ENCODE results near the gene DDO. TPM values are rescaled to one million over a fixed set of nuclear protein-coding genes. Genes with fewer than 3 reads are reported as not detected.
A peak's percentile ranks its signal among the peaks of the same experiment; 100 is the strongest.

Gene DDO
- total RNA-seq, 2 experiments from 2014 or later: not detected

DNA sequence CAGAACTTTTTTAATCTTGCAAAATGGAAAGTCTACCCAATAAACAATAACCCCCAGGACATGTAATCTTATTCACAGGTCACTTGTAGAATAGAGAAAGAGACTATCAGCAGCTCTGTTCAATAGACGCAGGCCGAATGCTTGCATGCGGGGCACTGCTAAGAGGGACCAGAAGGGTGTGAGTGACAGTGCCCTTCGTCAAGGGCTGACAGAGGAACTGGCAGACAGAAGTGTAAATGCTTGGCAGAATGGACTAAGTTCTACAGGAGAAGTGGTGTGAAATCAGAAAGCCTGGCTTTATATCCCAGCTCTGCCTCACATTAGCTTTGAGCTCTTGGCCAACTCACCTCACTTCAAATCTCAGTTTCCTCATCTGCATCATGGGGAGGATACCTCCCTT lies 21.0 kb downstream of the DDO start:
- no peaks in the 10 kb centered on the region for H3K36me3 ChIP-seq (ENCODE audit: insufficient read depth, low read length)
- no peaks in the 10 kb centered on the region for H3K27me3 Mint-ChIP-seq
- intact Hi-C loops (cut with DNase I, micrococcal nuclease): loop anchor here (5.0 kb wide), 2 partner anchors 357 to 1852 kb away; no protein-coding TSS in a partner anchor
- no peaks in the 10 kb centered on the region for H3K27me3 ChIP-seq (ENCODE audit: control insufficient read depth in 1 of 2, insufficient read depth in 2 of 2, low read length in 2 of 2)
- no peak overlapping the region for H3K27ac Mint-ChIP-seq
- TF ChIP-seq, protein P1, sequence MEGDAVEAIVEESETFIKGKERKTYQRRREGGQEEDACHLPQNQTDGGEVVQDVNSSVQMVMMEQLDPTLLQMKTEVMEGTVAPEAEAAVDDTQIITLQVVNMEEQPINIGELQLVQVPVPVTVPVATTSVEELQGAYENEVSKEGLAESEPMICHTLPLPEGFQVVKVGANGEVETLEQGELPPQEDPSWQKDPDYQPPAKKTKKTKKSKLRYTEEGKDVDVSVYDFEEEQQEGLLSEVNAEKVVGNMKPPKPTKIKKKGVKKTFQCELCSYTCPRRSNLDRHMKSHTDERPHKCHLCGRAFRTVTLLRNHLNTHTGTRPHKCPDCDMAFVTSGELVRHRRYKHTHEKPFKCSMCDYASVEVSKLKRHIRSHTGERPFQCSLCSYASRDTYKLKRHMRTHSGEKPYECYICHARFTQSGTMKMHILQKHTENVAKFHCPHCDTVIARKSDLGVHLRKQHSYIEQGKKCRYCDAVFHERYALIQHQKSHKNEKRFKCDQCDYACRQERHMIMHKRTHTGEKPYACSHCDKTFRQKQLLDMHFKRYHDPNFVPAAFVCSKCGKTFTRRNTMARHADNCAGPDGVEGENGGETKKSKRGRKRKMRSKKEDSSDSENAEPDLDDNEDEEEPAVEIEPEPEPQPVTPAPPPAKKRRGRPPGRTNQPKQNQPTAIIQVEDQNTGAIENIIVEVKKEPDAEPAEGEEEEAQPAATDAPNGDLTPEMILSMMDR (IDR thresholded peaks at IDR 0.05): no peak
- H3K36me3 Mint-ChIP-seq (ENCODE audit: low read depth): no peaks in the 10 kb centered on the region
- DNase-seq: no peak
- ChIA-PET POLR2A (interaction anchor here (0.7 kb wide), 1 partner anchor 9 kb away, joined by 3 read pairs; no protein-coding TSS in a partner anchor), CTCF (no interaction called here)
- H3K4me3 ChIP-seq (ENCODE audit: low read length): no peak overlapping the region
- no peak overlapping the region for H3K4me3 Mint-ChIP-seq
- H3K4me1 ChIP-seq (ENCODE audit: insufficient read depth, low read length): peaks cover 5% of the 10 kb centered on the region
- H3K9me3 ChIP-seq (ENCODE audit: control insufficient read depth in 1 of 2, insufficient read depth in 1 of 2, low read length in 2 of 2): no peaks in the 10 kb centered on the region
- H3K27ac ChIP-seq (ENCODE audit: low read depth in 1 of 2, low read length in 2 of 2): no peak overlapping the region
- ATAC-seq (ENCODE audit: poor library complexity): no peak
- H3K4me1 Mint-ChIP-seq (ENCODE audit: low read depth): peaks cover 17% of the 10 kb centered on the region
- H3K9me3 Mint-ChIP-seq: no peaks in the 10 kb centered on the region

DNA sequence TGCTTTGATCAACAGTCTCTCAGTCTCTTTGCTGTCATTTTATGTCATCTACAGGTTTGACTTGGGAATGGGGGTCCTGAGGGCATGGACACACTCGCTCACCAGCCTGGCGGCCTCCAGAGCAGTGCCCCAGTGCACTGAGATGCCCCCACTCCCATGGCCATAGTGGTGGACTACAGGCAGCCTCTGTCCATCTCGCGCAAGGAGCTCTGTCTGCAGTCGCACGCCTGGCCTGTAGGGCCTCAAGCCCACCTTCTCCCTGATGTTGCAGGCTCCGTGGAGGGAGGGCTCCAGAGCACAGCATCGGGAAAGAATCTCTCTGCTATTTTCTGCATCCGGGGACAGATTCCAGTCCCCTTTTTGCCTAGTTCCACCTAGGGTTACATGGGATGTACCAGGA lies 22.6 kb downstream of the DDO start:
- Histone ChIP-seq H3K4me3 (ENCODE audit: low read length) (no peak overlapping the region), H3K4me1 (ENCODE audit: insufficient read depth, low read length) (peaks cover 5% of the 10 kb centered on the region), H3K27ac (ENCODE audit: low read depth in 1 of 2, low read length in 2 of 2) (no peak overlapping the region), H3K36me3 (ENCODE audit: insufficient read depth, low read length) (no peaks in the 10 kb centered on the region), H3K27me3 (ENCODE audit: control insufficient read depth in 1 of 2, insufficient read depth in 2 of 2, low read length in 2 of 2) (no peaks in the 10 kb centered on the region), H3K9me3 (ENCODE audit: control insufficient read depth in 1 of 2, insufficient read depth in 1 of 2, low read length in 2 of 2) (no peaks in the 10 kb centered on the region)
- Mint-ChIP-seq H3K4me3 (no peak overlapping the region), H3K9me3 (no peaks in the 10 kb centered on the region), H3K27ac (no peak overlapping the region), H3K36me3 (ENCODE audit: low read depth) (no peaks in the 10 kb centered on the region), H3K27me3 (no peaks in the 10 kb centered on the region), H3K4me1 (ENCODE audit: low read depth) (peaks cover 27% of the 10 kb centered on the region)
- ChIA-PET CTCF (interaction anchor here (1.5 to 3.4 kb wide), 3 partner anchors 11 to 1205 kb away, joined by 4 to 17 read pairs (median 5); no protein-coding TSS in a partner anchor), POLR2A (no interaction called here)
- DNase-seq (no peak), ATAC-seq (ENCODE audit: poor library complexity) (no peak)
- intact Hi-C loops (cut with DNase I, micrococcal nuclease): loop anchor here (5.0 kb wide), 2 partner anchors 355 to 1850 kb away; no protein-coding TSS in a partner anchor
- TF ChIP-seq, protein P1 (IDR thresholded peaks at IDR 0.05): no peak

DNA sequence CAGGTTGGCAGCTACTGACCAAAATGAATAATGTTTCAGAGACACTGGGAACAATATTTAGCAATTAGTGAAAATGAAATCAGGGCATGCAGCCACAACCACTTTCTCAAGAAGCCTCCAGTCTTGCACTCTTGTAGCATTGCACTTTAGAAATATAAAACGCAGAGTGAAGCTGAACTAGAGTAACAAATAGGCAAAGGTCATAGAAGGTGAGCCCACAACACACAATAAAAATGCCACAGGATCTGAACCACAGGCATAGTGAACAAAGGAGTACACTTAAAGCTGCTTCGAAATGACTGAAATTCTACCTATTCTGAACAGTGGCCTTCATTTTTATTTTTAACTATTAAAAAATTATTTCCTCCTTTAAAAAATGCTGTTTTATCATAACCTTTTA lies 25.0 kb downstream of the DDO start:
- ATAC-seq (ENCODE audit: poor library complexity) (peak; percentile 50), DNase-seq (no peak)
- H3K27me3 Mint-ChIP-seq: no peaks in the 10 kb centered on the region
- H3K4me1 Mint-ChIP-seq (ENCODE audit: low read depth): peaks cover 27% of the 10 kb centered on the region
- Histone ChIP-seq H3K27me3 (ENCODE audit: control insufficient read depth in 1 of 2, insufficient read depth in 2 of 2, low read length in 2 of 2) (no peaks in the 10 kb centered on the region), H3K9me3 (ENCODE audit: control insufficient read depth in 1 of 2, insufficient read depth in 1 of 2, low read length in 2 of 2) (no peaks in the 10 kb centered on the region), H3K36me3 (ENCODE audit: insufficient read depth, low read length) (no peaks in the 10 kb centered on the region), H3K4me3 (ENCODE audit: low read length) (no peak overlapping the region), H3K4me1 (ENCODE audit: insufficient read depth, low read length) (peaks cover 5% of the 10 kb centered on the region), H3K27ac (ENCODE audit: low read depth in 1 of 2, low read length in 2 of 2) (no peak overlapping the region)
- no peaks in the 10 kb centered on the region for H3K36me3 Mint-ChIP-seq (ENCODE audit: low read depth)
- TF ChIP-seq, protein P1 (IDR thresholded peaks at IDR 0.05): no peak
- intact Hi-C loops (cut with DNase I, micrococcal nuclease): loop anchor here (2.0 to 5.0 kb wide), 4 partner anchors 212 to 1848 kb away; partner anchors contain the start of gene WASF1 (in 1 of the 2)
- ChIA-PET CTCF (interaction anchor here (0.5 to 3.4 kb wide), 4 partner anchors 190 to 1226 kb away, joined by 3 to 17 read pairs (median 4); no protein-coding TSS in a partner anchor), POLR2A (interaction anchor here (1.1 to 2.8 kb wide), 6 partner anchors 24 to 1008 kb away, joined by 3 to 14 read pairs (median 10); partner anchors contain the start of genes AK9, CD164, CDC40 and FIG4)
- no peaks in the 10 kb centered on the region for H3K9me3 Mint-ChIP-seq
- H3K27ac Mint-ChIP-seq: peak overlapping the region; percentile 75
- peak overlapping the region; percentile 61 for H3K4me3 Mint-ChIP-seq

Data from CD4-positive, alpha-beta T cell (primary cell).